Measurements from ENCODE around the gene SHC3.

- TF ChIP-seq EZH2phosphoT487 (IDR thresholded peaks at IDR 0.05; ENCODE audit: insufficient read depth, low read depth): no peak
- no peak for TF ChIP-seq EZH2 (IDR thresholded peaks at IDR 0.05; ENCODE audit: insufficient read depth, poor library complexity, severe bottlenecking)
These were observed 95.0 kb downstream of the SHC3 start for GRCh38 chr9:89083626-89084025.
